ENCODE results near the gene PIK3AP1.
"Not testable (repeated sequence)": the region's sequence is repeated elsewhere in the genome, so short reads cannot be mapped to it uniquely, and the experiment has no call there.

The PIK3AP1 gene

GRCh38 chr10:96720422-96721206 lies at the start of gene PIK3AP1:
Gene PIK3AP1, minus strand, starts transcription at chr10:96720514. Its CDS starts 120 bp downstream, at chr10:96720394.
- peak; percentile 70 to 79 for ATAC-seq

- ATAC-seq: no peak
Observed at GRCh38 chr10:96768136-96768535, 47.8 kb upstream of the PIK3AP1 start.

GRCh38 chr10:96767611-96768010 lies 47.3 kb upstream of the PIK3AP1 start:
- ATAC-seq: no peak

- peak; percentile 71 to 82 for ATAC-seq
Observed at GRCh38 chr10:96765406-96766240, 45.3 kb upstream of the PIK3AP1 start.

- no peak for ATAC-seq
Observed at GRCh38 chr10:96764425-96765060, 44.2 kb upstream of the PIK3AP1 start.

GRCh38 chr10:96758423-96758822 lies 38.1 kb upstream of the PIK3AP1 start:
- ATAC-seq: no peak

GRCh38 chr10:96756111-96756903 lies 36.0 kb upstream of the PIK3AP1 start:
- ATAC-seq: no peak

GRCh38 chr10:96753956-96754355 lies 33.6 kb upstream of the PIK3AP1 start:
- ATAC-seq: no peak

GRCh38 chr10:96752375-96752774 lies 32.1 kb upstream of the PIK3AP1 start:
- ATAC-seq: no peak

GRCh38 chr10:96750316-96750715 lies 30.0 kb upstream of the PIK3AP1 start:
- ATAC-seq: not testable (repeated sequence)

- peak; percentile 63 to 84 for ATAC-seq
Observed at GRCh38 chr10:96747734-96748550, 27.6 kb upstream of the PIK3AP1 start.

- ATAC-seq: no peak
Observed at GRCh38 chr10:96746503-96746902, 26.2 kb upstream of the PIK3AP1 start.

- no peak for ATAC-seq
Observed at GRCh38 chr10:96745950-96746349, 25.6 kb upstream of the PIK3AP1 start.

- no peak for ATAC-seq
Observed at GRCh38 chr10:96743988-96744585, 23.8 kb upstream of the PIK3AP1 start.

- ATAC-seq: not testable (repeated sequence)
Observed at GRCh38 chr10:96741557-96741956, 21.2 kb upstream of the PIK3AP1 start.

- no peak for ATAC-seq
Observed at GRCh38 chr10:96740579-96741281, 20.4 kb upstream of the PIK3AP1 start.

GRCh38 chr10:96740141-96740540 lies 19.8 kb upstream of the PIK3AP1 start:
- ATAC-seq: no peak

GRCh38 chr10:96737307-96737902 lies 17.1 kb upstream of the PIK3AP1 start:
- not testable (repeated sequence) for ATAC-seq

- no peak for ATAC-seq
Observed at GRCh38 chr10:96724621-96725020, 4.3 kb upstream of the PIK3AP1 start.

- no peak for ATAC-seq
Observed at GRCh38 chr10:96721207-96721572, 876 bp upstream of the PIK3AP1 start.
